Activated T-helper 9 cell treated with anti-CD3 and anti-CD28 coated beads, Interleukin-2, amount 50 U/mL, for 16 hours (primary cell): ENCODE measurements around the gene MAP4K4.
"Not testable (repeated sequence)": the region's sequence is repeated elsewhere in the genome, so short reads cannot be mapped to it uniquely, and the experiment has no call there.

Experiments
- DNase-seq: peaks from one replicate; pipeline ENCODE4 v3.0.0-alpha.2; 2020; ENCODE audit warnings: low read depth

Gene MAP4K4

GRCh38 chr2:101905746-101906336 is 208.3 kb downstream of the MAP4K4 start:
- no peak for DNase-seq

GRCh38 chr2:101909760-101910159 is 212.3 kb downstream of the MAP4K4 start:
- no peak for DNase-seq

GRCh38 chr2:101912545-101912944 is 215.0 kb downstream of the MAP4K4 start:
- no peak for DNase-seq

GRCh38 chr2:101921319-101921952 is 223.9 kb downstream of the MAP4K4 start:
- no peak for DNase-seq

- DNase-seq, result no peak
Observed at GRCh38 chr2:101921953-101922325, 224.4 kb downstream of the MAP4K4 start.

GRCh38 chr2:101924311-101924710 is 226.8 kb downstream of the MAP4K4 start:
- DNase-seq, result not testable (repeated sequence)

GRCh38 chr2:101930019-101930418 is 232.5 kb downstream of the MAP4K4 start:
- DNase-seq, result no peak

- DNase-seq, result no peak
Observed at GRCh38 chr2:101930847-101931246, 233.3 kb downstream of the MAP4K4 start.

GRCh38 chr2:101931402-101931801 is 233.9 kb downstream of the MAP4K4 start:
- no peak for DNase-seq

GRCh38 chr2:101935764-101936163 is 238.3 kb downstream of the MAP4K4 start:
- DNase-seq, result not testable (repeated sequence)

- DNase-seq, result no peak
Observed at GRCh38 chr2:101942851-101943250, 245.3 kb downstream of the MAP4K4 start.
